ENCODE data around the gene ITGA11. TPM values are rescaled to one million over a fixed set of nuclear protein-coding genes. Genes with fewer than 3 reads are reported as not detected.

The ITGA11 gene
- polyA plus RNA-seq, 1 of the 3 experiments (the other 2 are of a cell fraction) = 0.49 TPM

- Histone ChIP-seq H3K36me3 (replicated peaks in 1 of 2; ENCODE audit: control insufficient read depth in 1 of 2, insufficient read depth in 2 of 2, low read length in 1 of 2) (no peaks in the 10 kb centered on the region), H3K4me2 (no peak overlapping the region), H3K9me3 (no peaks in the 10 kb centered on the region), H3K9ac (no peak overlapping the region), H4K20me1 (ENCODE audit: insufficient read depth) (no peaks in the 10 kb centered on the region), H3K27ac (ENCODE audit: low read depth in 2 of 2, low read length in 1 of 2) (no peak overlapping the region), H3K79me2 (ENCODE audit: insufficient read depth) (no peaks in the 10 kb centered on the region), H2AFZ (ENCODE audit: low read depth) (no peak overlapping the region), H3K4me1 (ENCODE audit: control insufficient read depth in 1 of 2, insufficient read depth in 2 of 2, low read depth in 1 of 2, low read length in 1 of 2) (no peaks in the 10 kb centered on the region; a peak in 1 of 4 replicates), H3K27me3 (ENCODE audit: insufficient read depth) (no peaks in the 10 kb centered on the region), H3F3A (replicated peaks; ENCODE audit: insufficient read depth) (no peaks in the 10 kb centered on the region), H3K9me2 (no peaks in the 10 kb centered on the region), H3K4me3 (ENCODE audit: low read depth in 2 of 2, low read length in 1 of 2) (no peak overlapping the region)
- ChIA-PET CTCF (interaction anchor here (2.1 kb wide), 1 partner anchor 112 kb away, joined by 7 read pairs; no protein-coding TSS in a partner anchor), POLR2A (no interaction called here)
- peak; percentile 12; the same call in 1 of the 2 replicates for TF ChIP-seq NFIC (IDR thresholded peaks at IDR 0.05; ENCODE audit: borderline replicate concordance)
- TF ChIP-seq RXRA (IDR thresholded peaks at IDR 0.05; ENCODE audit: borderline replicate concordance, low read depth) = no peak
- WGBS (ENCODE audit: low lambda C conversion rate) = 75% methylated on average over 6 of the region's 6 CpGs
- DNase-seq = no peak
Measured at GRCh38 chr15:68418611-68419161, 13.3 kb downstream of the ITGA11 start.

- no peak overlapping the region for H3K9ac ChIP-seq
- H3K36me3 ChIP-seq (replicated peaks in 1 of 2; ENCODE audit: control insufficient read depth in 1 of 2, insufficient read depth in 2 of 2, low read length in 1 of 2) = no peaks in the 10 kb centered on the region
- H3K79me2 ChIP-seq (ENCODE audit: insufficient read depth) = no peaks in the 10 kb centered on the region
- ChIA-PET CTCF (interaction anchor here (2.1 kb wide), 1 partner anchor 111 kb away, joined by 7 read pairs; no protein-coding TSS in a partner anchor), POLR2A (no interaction called here)
- H3K4me3 ChIP-seq (ENCODE audit: low read depth in 2 of 2, low read length in 1 of 2) = no peak overlapping the region
- no peaks in the 10 kb centered on the region for H3F3A ChIP-seq (replicated peaks; ENCODE audit: insufficient read depth)
- WGBS (ENCODE audit: low lambda C conversion rate) = 56% methylated on average over 2 of the region's 2 CpGs
- H3K4me2 ChIP-seq = no peak overlapping the region
- no peak overlapping the region for H2AFZ ChIP-seq (ENCODE audit: low read depth)
- no peaks in the 10 kb centered on the region for H3K9me2 ChIP-seq
- no peak for DNase-seq
- H3K27me3 ChIP-seq (ENCODE audit: insufficient read depth) = no peaks in the 10 kb centered on the region
- no peak for TF ChIP-seq EP300 (IDR thresholded peaks at IDR 0.05; ENCODE audit: borderline replicate concordance in 1 of 2, low read depth in 1 of 2, low read length in 1 of 2)
- H4K20me1 ChIP-seq (ENCODE audit: insufficient read depth) = no peaks in the 10 kb centered on the region
- no peak overlapping the region for H3K27ac ChIP-seq (ENCODE audit: low read depth in 2 of 2, low read length in 1 of 2)
- H3K9me3 ChIP-seq = no peaks in the 10 kb centered on the region
- no peaks in the 10 kb centered on the region; a peak in 1 of 4 replicates for H3K4me1 ChIP-seq (ENCODE audit: control insufficient read depth in 1 of 2, insufficient read depth in 2 of 2, low read depth in 1 of 2, low read length in 1 of 2)
Measured at GRCh38 chr15:68417897-68418296, 14.1 kb downstream of the ITGA11 start.

DNA sequence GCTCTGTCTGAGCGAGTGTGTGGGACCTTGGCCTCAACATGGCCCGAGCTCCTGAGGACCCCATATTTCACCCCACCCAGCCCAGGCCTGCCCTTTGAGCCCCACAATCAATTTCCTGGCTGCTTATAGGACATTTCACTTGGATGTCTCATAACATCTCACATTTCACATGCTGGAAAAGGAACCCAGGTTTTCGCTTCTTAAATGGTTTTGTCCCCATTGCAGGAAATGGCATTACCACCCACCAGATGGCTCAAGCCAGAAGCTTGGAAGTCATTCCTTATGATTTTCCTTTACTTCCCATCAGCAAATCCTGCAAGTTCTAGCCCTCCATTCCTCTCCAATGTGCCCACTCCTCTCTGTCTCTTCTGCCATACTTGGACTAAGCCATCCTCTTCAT is 14.9 kb downstream of the ITGA11 start:
- Histone ChIP-seq H2AFZ (ENCODE audit: low read depth) (no peak overlapping the region), H3K9me2 (no peaks in the 10 kb centered on the region), H3K4me2 (no peak overlapping the region), H3F3A (replicated peaks; ENCODE audit: insufficient read depth) (no peaks in the 10 kb centered on the region), H3K27me3 (ENCODE audit: insufficient read depth) (no peaks in the 10 kb centered on the region), H3K4me3 (ENCODE audit: low read depth in 2 of 2, low read length in 1 of 2) (no peak overlapping the region), H4K20me1 (ENCODE audit: insufficient read depth) (no peaks in the 10 kb centered on the region), H3K79me2 (ENCODE audit: insufficient read depth) (no peaks in the 10 kb centered on the region), H3K27ac (ENCODE audit: low read depth in 2 of 2, low read length in 1 of 2) (no peak overlapping the region), H3K4me1 (ENCODE audit: control insufficient read depth in 1 of 2, insufficient read depth in 2 of 2, low read depth in 1 of 2, low read length in 1 of 2) (no peaks in the 10 kb centered on the region; a peak in 1 of 4 replicates), H3K9ac (no peak overlapping the region), H3K9me3 (no peaks in the 10 kb centered on the region), H3K36me3 (replicated peaks in 1 of 2; ENCODE audit: control insufficient read depth in 1 of 2, insufficient read depth in 2 of 2, low read length in 1 of 2) (no peaks in the 10 kb centered on the region)
- TF ChIP-seq ELF1 (IDR thresholded peaks at IDR 0.05) = no peak
- POLR2A ChIA-PET = no interaction called here
- CTCF ChIA-PET = interaction anchor here (2.1 kb wide), 1 partner anchor 111 kb away, joined by 7 read pairs; no protein-coding TSS in a partner anchor
- DNase-seq = no peak
- 73% methylated on average over 3 of the region's 3 CpGs for WGBS (ENCODE audit: low lambda C conversion rate)

- H3K9me3 ChIP-seq = no peaks in the 10 kb centered on the region
- DNase-seq = no peak
- no peaks in the 10 kb centered on the region for H3K9me2 ChIP-seq
- no peaks in the 10 kb centered on the region for H3K36me3 ChIP-seq (replicated peaks in 1 of 2; ENCODE audit: control insufficient read depth in 1 of 2, insufficient read depth in 2 of 2, low read length in 1 of 2)
- no peaks in the 10 kb centered on the region for H3F3A ChIP-seq (replicated peaks; ENCODE audit: insufficient read depth)
- CTCF ChIA-PET = no interaction called here
- H4K20me1 ChIP-seq (ENCODE audit: insufficient read depth) = no peaks in the 10 kb centered on the region
- no peak overlapping the region for H3K9ac ChIP-seq
- H2AFZ ChIP-seq (ENCODE audit: low read depth) = no peak overlapping the region
- POLR2A ChIA-PET = no interaction called here
- WGBS (ENCODE audit: low lambda C conversion rate) = 81% methylated on average over 4 of the region's 4 CpGs
- H3K4me3 ChIP-seq (ENCODE audit: low read depth in 2 of 2, low read length in 1 of 2) = no peak overlapping the region
- H3K27ac ChIP-seq (ENCODE audit: low read depth in 2 of 2, low read length in 1 of 2) = no peak overlapping the region
- H3K4me1 ChIP-seq (ENCODE audit: control insufficient read depth in 1 of 2, insufficient read depth in 2 of 2, low read depth in 1 of 2, low read length in 1 of 2) = no peaks in the 10 kb centered on the region; a peak in 1 of 4 replicates
- H3K27me3 ChIP-seq (ENCODE audit: insufficient read depth) = no peaks in the 10 kb centered on the region
- H3K4me2 ChIP-seq = no peak overlapping the region
- no peaks in the 10 kb centered on the region for H3K79me2 ChIP-seq (ENCODE audit: insufficient read depth)
- no peak for TF ChIP-seq CHD2 (IDR thresholded peaks at IDR 0.05; ENCODE audit: low read length, partially characterized antibody)
- TF ChIP-seq, protein P1, sequence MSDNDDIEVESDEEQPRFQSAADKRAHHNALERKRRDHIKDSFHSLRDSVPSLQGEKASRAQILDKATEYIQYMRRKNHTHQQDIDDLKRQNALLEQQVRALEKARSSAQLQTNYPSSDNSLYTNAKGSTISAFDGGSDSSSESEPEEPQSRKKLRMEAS (IDR thresholded peaks at IDR 0.05; ENCODE audit: low read depth) = no peak
- no peak for TF ChIP-seq RCOR1 (IDR thresholded peaks at IDR 0.05; ENCODE audit: low read length)
- no peak for TF ChIP-seq MXI1 (IDR thresholded peaks at IDR 0.05; ENCODE audit: low read depth, low read length)
- TF ChIP-seq IRF3 (IDR thresholded peaks at IDR 0.05; ENCODE audit: low read depth, low read length) = no peak
- no peak for TF ChIP-seq REST (IDR thresholded peaks at IDR 0.05; ENCODE audit: low read depth, low read length)
Measured at GRCh38 chr15:68416158-68416535, 15.8 kb downstream of the ITGA11 start.

All from SK-N-SH (cell line).